HCT116 (cell line): Measurements from ENCODE around the gene CREBBP. TPM values are rescaled to one million over a fixed set of nuclear protein-coding genes. Genes with fewer than 3 reads are reported as not detected.

Source experiments
- ATAC-seq: fragments of 200-7000 bp; cut with Tn5 transposase; 2 replicates; pipeline ENCODE4 v1.9.1; 2020; ENCODE audit warnings: mild to moderate bottlenecking, moderate library complexity
- BruUV-seq: library from RNA; stranded (reverse); fragments of 400-500 nt; replicated peaks from 2 replicates; lab custom pipeline; 2021; lab: Mats Ljungman, UMichigan
- CTCF ChIA-PET: fragments of 300-600 bp; sonication (Branson Sonifier 250); formaldehyde crosslinking; loops from one replicate; lab custom pipeline; 2021; ENCODE audit warnings: antibody characterized with exemption; lab: Charles Lee
- POLR2A ChIA-PET: fragments of 300-600, 350-600 bp; sonication (Branson Sonifier 250); formaldehyde crosslinking; loops from one replicate; lab custom pipeline; 2021; ENCODE audit warnings: antibody characterized with exemption; lab: Charles Lee
- RAD21 ChIA-PET, 2 experiments: fragments of 300-600 bp; sonication (Branson Sonifier 250); formaldehyde crosslinking; loops; one replicate each; lab custom pipeline; 2023; ENCODE audit warnings: low total read pairs in 2 of 2; ENCODE audit not compliant: uncharacterized antibody in 2 of 2, unreplicated experiment in 2 of 2, low non-redundant PET in 1 of 2; lab: Charles Lee
- DNase-seq: peaks from one replicate; pipeline ENCODE4 v3.0.0-alpha.2; 2010; ENCODE audit warnings: low read depth, low spot score
- H2AFZ ChIP-seq: fragments of 200-600 bp; shearing (Covaris generic), sonication (generic); 2 replicates; pipeline ENCODE4 v1.6.1; 2017; ENCODE audit warnings: low read depth, mixed run types, mixed read lengths, antibody characterized with exemption, low read length; ENCODE audit not compliant: poor library complexity, severe bottlenecking
- H3K27ac ChIP-seq: 2 replicates; pipeline ENCODE4 v1.5.1; 2012; ENCODE audit warnings: low read depth, low read length
- H3K27me3 ChIP-seq: fragments of 200-600 bp; sonication (generic); 2 replicates; pipeline ENCODE4 v1.6.1; 2016; ENCODE audit warnings: mixed run types, low read length, mixed read lengths; ENCODE audit not compliant: insufficient read depth
- H3K36me3 ChIP-seq, 2 experiments: fragments of 200-500 bp in 1 of 2; fragments of 200-600 bp in 1 of 2; sonication (Bioruptor generic) in 1 of 2; sonication (generic) in 1 of 2; 2 replicates each; pipeline versions ENCODE4 v1.5.1 to v1.6.1; 2014 to 2016; ENCODE audit warnings: low read length in 2 of 2, inconsistent platforms in 1 of 2, mixed read lengths in 1 of 2, mixed run types in 1 of 2; ENCODE audit not compliant: insufficient read depth in 2 of 2, control insufficient read depth in 1 of 2
- H3K4me1 ChIP-seq, 2 experiments: fragments of 200-600 bp in 1 of 2; sonication (generic) in 1 of 2; 2 replicates each; pipeline versions ENCODE4 v1.5.1 to v1.6.1; 2012 to 2017; ENCODE audit warnings: low read length in 2 of 2, inconsistent platforms in 1 of 2, mild to moderate bottlenecking in 1 of 2, mixed read lengths in 1 of 2, mixed run types in 1 of 2, moderate library complexity in 1 of 2; ENCODE audit not compliant: insufficient read depth in 2 of 2, control insufficient read depth in 1 of 2
- H3K4me2 ChIP-seq: fragments of 200-600 bp; sonication (generic); 2 replicates; pipeline ENCODE4 v1.6.1; 2017; ENCODE audit warnings: mixed run types, low read length, mixed read lengths
- H3K4me3 ChIP-seq, 2 experiments: fragments of 200-600 bp in 1 of 2; sonication (generic) in 1 of 2; replicated peaks in 1 of 2; 2 replicates each; pipeline ENCODE4 v1.5.1; 2011 to 2016; ENCODE audit warnings: low read length in 2 of 2, control low read depth in 1 of 2, low read depth in 1 of 2, mild to moderate bottlenecking in 1 of 2, mixed read lengths in 1 of 2, mixed run types in 1 of 2
- H3K79me2 ChIP-seq: fragments of 200-600 bp; sonication (generic); 2 replicates; pipeline ENCODE4 v1.6.1; 2017; ENCODE audit warnings: mild to moderate bottlenecking, mixed run types, low read length, moderate library complexity, mixed read lengths; ENCODE audit not compliant: insufficient read depth
- H3K9ac ChIP-seq: fragments of 200-600 bp; sonication (generic); 2 replicates; pipeline ENCODE4 v1.6.1; 2016; ENCODE audit warnings: low read length, mixed read lengths
- H3K9me2 ChIP-seq: fragments of 200-600 bp; sonication (generic), shearing (Covaris generic); 2 replicates; pipeline ENCODE4 v1.6.1; 2017; ENCODE audit warnings: mixed run types, mild to moderate bottlenecking, moderate library complexity; ENCODE audit not compliant: insufficient read depth
- H3K9me3 ChIP-seq, 2 experiments: fragments of 200-500 bp in 1 of 2; fragments of 200-600 bp in 1 of 2; sonication (Bioruptor generic) in 1 of 2; sonication (generic) in 1 of 2; 2 replicates each; pipeline ENCODE4 v1.6.1; 2014 to 2017; ENCODE audit warnings: low read length in 2 of 2, mixed read lengths in 2 of 2, inconsistent platforms in 1 of 2, low read depth in 1 of 2, mild to moderate bottlenecking in 1 of 2, mixed run types in 1 of 2, moderate library complexity in 1 of 2; ENCODE audit not compliant: control insufficient read depth in 1 of 2, insufficient read depth in 1 of 2
- H4K20me1 ChIP-seq: fragments of 200-600 bp; sonication (generic), shearing (Covaris generic); 2 replicates; pipeline ENCODE4 v1.6.1; 2017; ENCODE audit warnings: mixed run types, mild to moderate bottlenecking, moderate library complexity; ENCODE audit not compliant: insufficient read depth
- CBX3 ChIP-seq: IDR thresholded peaks from 2 replicates; pipeline ENCODE4 v1.6.1; 2012; ENCODE audit warnings: low read depth
- EZH2 ChIP-seq: fragments of 200-600 bp; sonication (generic); IDR thresholded peaks from 2 replicates; pipeline ENCODE4 v1.6.1; 2017; ENCODE audit warnings: antibody characterized with exemption, mixed run types
- JUND ChIP-seq: IDR thresholded peaks from 2 replicates; pipeline ENCODE4 v1.6.1; 2012
- SP1 ChIP-seq: IDR thresholded peaks from 2 replicates; pipeline ENCODE4 v1.6.1; 2012; ENCODE audit warnings: low read depth
- TCF7L2 ChIP-seq: IDR thresholded peaks from 2 replicates; pipeline ENCODE4 v1.7.0; 2011; ENCODE audit warnings: borderline replicate concordance, inconsistent platforms; ENCODE audit not compliant: insufficient read depth, insufficient read length; ENCODE audit errors: extremely low read depth
- YY1 ChIP-seq: IDR thresholded peaks from 2 replicates; pipeline ENCODE4 v1.6.1; 2011; ENCODE audit warnings: low read length, low read depth, moderate library complexity, mild to moderate bottlenecking; ENCODE audit not compliant: insufficient replicate concordance; ENCODE audit errors: extremely low read depth
- ZFX ChIP-seq: fragments of 450-650 bp; IDR thresholded peaks from 2 replicates; pipeline ENCODE4 v1.6.1; 2017
- ZNF274 ChIP-seq: fragments of 200-500 bp; sonication (Bioruptor generic); IDR thresholded peaks from 2 replicates; pipeline ENCODE4 v1.6.1; 2014; ENCODE audit warnings: mild to moderate bottlenecking, low read depth, low read length, inconsistent platforms
- intact Hi-C: fragments of 100-400 bp; cut with micrococcal nuclease; formaldehyde crosslinking; loops from 2 replicates; pipeline ENCODE4 v1.10.0; 2022
- total RNA-seq: library from RNA; stranded (reverse); gene quantifications from one replicate; pipeline ENCODE4 v1.2.1, GENCODE V29; 2021; ENCODE audit not compliant: unreplicated experiment
- TF ChIP-seq, protein P1 (sequence below): IDR thresholded peaks from 2 replicates; pipeline ENCODE4 v1.6.1; 2011; ENCODE audit warnings: mild to moderate bottlenecking, low read length, moderate library complexity; ENCODE audit not compliant: insufficient replicate concordance; ENCODE audit errors: extremely low read depth

Gene CREBBP
- total RNA-seq, 1 experiment from 2014 or later, result 42.7 TPM

DNA sequence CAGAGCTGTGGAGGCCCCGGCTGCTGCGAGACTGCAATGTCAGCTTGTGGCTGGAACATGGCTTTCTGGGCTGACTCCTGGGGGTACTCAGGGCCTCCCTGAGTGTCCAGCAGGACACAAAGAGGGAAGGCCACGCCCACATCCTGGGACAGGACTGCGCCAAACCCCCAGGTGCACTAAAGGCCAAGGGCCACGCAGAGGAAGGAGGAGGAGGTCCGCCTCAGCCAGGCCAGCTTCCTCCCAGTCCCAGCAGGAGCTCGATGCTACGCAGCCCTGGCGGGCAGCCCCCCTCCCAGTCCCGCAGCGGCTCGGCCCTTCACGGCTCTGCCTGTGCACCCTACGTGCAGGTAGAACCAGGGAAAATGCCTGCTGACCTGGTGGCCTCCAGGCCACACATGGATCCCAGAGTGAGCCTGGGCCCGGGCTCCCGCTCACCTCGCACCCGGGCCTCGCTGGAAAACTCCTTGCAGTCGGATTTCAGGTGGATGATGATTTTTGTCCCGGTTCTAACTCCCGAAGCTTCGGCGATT, 204.8 kb downstream of the CREBBP start:
- Histone ChIP-seq H3K79me2 (peaks cover 5% of the 10 kb centered on the region; the same call in 1 of the 2 replicates), H2AFZ (no peak overlapping the region), H3K27ac (no peak overlapping the region), H3K4me2 (no peak overlapping the region), H3K4me3 (no peak overlapping the region), H3K27me3 (no peaks in the 10 kb centered on the region), H4K20me1 (no peaks in the 10 kb centered on the region), H3K9me2 (no peaks in the 10 kb centered on the region), H3K9me3 (no peaks in the 10 kb centered on the region), H3K36me3 (peaks cover 14 to 53% of the 10 kb centered on the region in 2 experiments), H3K9ac (no peak overlapping the region), H3K4me1 (no peaks in the 10 kb centered on the region)
- intact Hi-C loops, result no loop called here
- ChIA-PET CTCF (no interaction called here), POLR2A (no interaction called here), RAD21 (no interaction called here)
- TF ChIP-seq EZH2 (no peak), JUND (no peak), ZNF274 (no peak), TCF7L2 (no peak), YY1 (no peak), CBX3 (no peak), ZFX (no peak), SP1 (no peak)
- TF ChIP-seq, protein P1, sequence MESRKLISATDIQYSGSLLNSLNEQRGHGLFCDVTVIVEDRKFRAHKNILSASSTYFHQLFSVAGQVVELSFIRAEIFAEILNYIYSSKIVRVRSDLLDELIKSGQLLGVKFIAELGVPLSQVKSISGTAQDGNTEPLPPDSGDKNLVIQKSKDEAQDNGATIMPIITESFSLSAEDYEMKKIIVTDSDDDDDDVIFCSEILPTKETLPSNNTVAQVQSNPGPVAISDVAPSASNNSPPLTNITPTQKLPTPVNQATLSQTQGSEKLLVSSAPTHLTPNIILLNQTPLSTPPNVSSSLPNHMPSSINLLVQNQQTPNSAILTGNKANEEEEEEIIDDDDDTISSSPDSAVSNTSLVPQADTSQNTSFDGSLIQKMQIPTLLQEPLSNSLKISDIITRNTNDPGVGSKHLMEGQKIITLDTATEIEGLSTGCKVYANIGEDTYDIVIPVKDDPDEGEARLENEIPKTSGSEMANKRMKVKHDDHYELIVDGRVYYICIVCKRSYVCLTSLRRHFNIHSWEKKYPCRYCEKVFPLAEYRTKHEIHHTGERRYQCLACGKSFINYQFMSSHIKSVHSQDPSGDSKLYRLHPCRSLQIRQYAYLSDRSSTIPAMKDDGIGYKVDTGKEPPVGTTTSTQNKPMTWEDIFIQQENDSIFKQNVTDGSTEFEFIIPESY, result no peak
- DNase-seq (no peak), ATAC-seq (no peak)
- BruUV-seq, result no TSS peak

Other genes starting within 250 kb of the CREBBP start
- gene DNASE1, start 226.0 kb downstream of the CREBBP start, total RNA-seq, result 11.0 TPM
- 416 TPM for gene TRAP1, start 163.2 kb downstream of the CREBBP start, total RNA-seq
- gene ADCY9, start 235.7 kb upstream of the CREBBP start, total RNA-seq, result 9.8 TPM